Panc1 (cell line): ENCODE measurements around the gene IRF8.

Experiments used
- CTCF ChIP-seq: fragments of 450-650 bp; IDR thresholded peaks from 2 replicates; pipeline ENCODE4 v1.5.1; 2017; ENCODE audit warnings: mild to moderate bottlenecking
- POLR2AphosphoS5 ChIP-seq: IDR thresholded peaks from 2 replicates; pipeline ENCODE4 v1.6.1; 2012; ENCODE audit warnings: mild to moderate bottlenecking, low read depth, low read length, moderate library complexity
- TCF7L2 ChIP-seq: IDR thresholded peaks from 2 replicates; pipeline ENCODE4 v1.6.1; 2011; ENCODE audit warnings: mild to moderate bottlenecking, low read depth, low read length, inconsistent platforms
- TF ChIP-seq, protein P1 (sequence below), 2 experiments: IDR thresholded peaks; 2 replicates each; pipeline ENCODE4 v1.6.1; 2011 to 2012; ENCODE audit warnings: low read depth in 2 of 2, control low read depth in 1 of 2, low read length in 1 of 2, mild to moderate bottlenecking in 1 of 2, moderate library complexity in 1 of 2; ENCODE audit not compliant: insufficient read depth in 1 of 2

GRCh38 chr16:85863384-85863774, 35.6 kb upstream of the IRF8 start:
- no peak for TF ChIP-seq POLR2AphosphoS5
- no peak for TF ChIP-seq CTCF
- TF ChIP-seq, protein P1, sequence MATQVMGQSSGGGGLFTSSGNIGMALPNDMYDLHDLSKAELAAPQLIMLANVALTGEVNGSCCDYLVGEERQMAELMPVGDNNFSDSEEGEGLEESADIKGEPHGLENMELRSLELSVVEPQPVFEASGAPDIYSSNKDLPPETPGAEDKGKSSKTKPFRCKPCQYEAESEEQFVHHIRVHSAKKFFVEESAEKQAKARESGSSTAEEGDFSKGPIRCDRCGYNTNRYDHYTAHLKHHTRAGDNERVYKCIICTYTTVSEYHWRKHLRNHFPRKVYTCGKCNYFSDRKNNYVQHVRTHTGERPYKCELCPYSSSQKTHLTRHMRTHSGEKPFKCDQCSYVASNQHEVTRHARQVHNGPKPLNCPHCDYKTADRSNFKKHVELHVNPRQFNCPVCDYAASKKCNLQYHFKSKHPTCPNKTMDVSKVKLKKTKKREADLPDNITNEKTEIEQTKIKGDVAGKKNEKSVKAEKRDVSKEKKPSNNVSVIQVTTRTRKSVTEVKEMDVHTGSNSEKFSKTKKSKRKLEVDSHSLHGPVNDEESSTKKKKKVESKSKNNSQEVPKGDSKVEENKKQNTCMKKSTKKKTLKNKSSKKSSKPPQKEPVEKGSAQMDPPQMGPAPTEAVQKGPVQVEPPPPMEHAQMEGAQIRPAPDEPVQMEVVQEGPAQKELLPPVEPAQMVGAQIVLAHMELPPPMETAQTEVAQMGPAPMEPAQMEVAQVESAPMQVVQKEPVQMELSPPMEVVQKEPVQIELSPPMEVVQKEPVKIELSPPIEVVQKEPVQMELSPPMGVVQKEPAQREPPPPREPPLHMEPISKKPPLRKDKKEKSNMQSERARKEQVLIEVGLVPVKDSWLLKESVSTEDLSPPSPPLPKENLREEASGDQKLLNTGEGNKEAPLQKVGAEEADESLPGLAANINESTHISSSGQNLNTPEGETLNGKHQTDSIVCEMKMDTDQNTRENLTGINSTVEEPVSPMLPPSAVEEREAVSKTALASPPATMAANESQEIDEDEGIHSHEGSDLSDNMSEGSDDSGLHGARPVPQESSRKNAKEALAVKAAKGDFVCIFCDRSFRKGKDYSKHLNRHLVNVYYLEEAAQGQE (IDR thresholded peaks at IDR 0.05; ENCODE audit: insufficient read depth in 1 of 2, low read depth in 2 of 2, low read length in 1 of 2) = no peak
- TF ChIP-seq TCF7L2 = no peak
